T-helper 1 cell treated with Interleukin-12 subunit alpha and Interleukin-12 subunit beta and Interleukin-4 antibody, amounts not matched to agents 30 ng/mL and 1 ng/mL, for 36 hours (primary cell): Measurements from ENCODE around the gene PPP1R1B. TPM values are rescaled to one million over a fixed set of nuclear protein-coding genes. Genes with fewer than 3 reads are reported as not detected.

ENCODE experiments used
- intact Hi-C: fragments of 100-400 bp; cut with micrococcal nuclease; formaldehyde crosslinking; loops from one replicate; pipeline ENCODE4 v1.15.1; 2024
- total RNA-seq: library from RNA; stranded (reverse); gene quantifications from 2 replicates; pipeline ENCODE4 v1.2.3, GENCODE V29; 2022

PPP1R1B gene
- total RNA-seq, 1 donor from 2014 or later: not detected

- intact Hi-C loops: no loop called here
Observed at GRCh38 chr17:39629898-39630297, 3.1 kb downstream of the PPP1R1B start.

- intact Hi-C loops: no loop called here
Observed at GRCh38 chr17:39631403-39631802, 4.7 kb downstream of the PPP1R1B start.

- intact Hi-C loops: no loop called here
Observed at GRCh38 chr17:39632153-39632941, 5.6 kb downstream of the PPP1R1B start.

GRCh38 chr17:39633570-39634183 lies 6.9 kb downstream of the PPP1R1B start:
- intact Hi-C loops: loop anchor here (1.0 kb wide), 1 partner anchor 11 kb away; no protein-coding TSS in a partner anchor

- intact Hi-C loops: loop anchor here (1.0 kb wide), 1 partner anchor 12 kb away; no protein-coding TSS in a partner anchor
Observed at GRCh38 chr17:39634384-39634871, 7.7 kb downstream of the PPP1R1B start.

GRCh38 chr17:39635614-39636176 lies 8.9 kb downstream of the PPP1R1B start:
- intact Hi-C loops: no loop called here

GRCh38 chr17:39636587-39636926 lies 9.8 kb downstream of the PPP1R1B start:
- intact Hi-C loops: no loop called here

- intact Hi-C loops: loop anchor here (1.0 kb wide), 8 partner anchors 51 to 343 kb away; partner anchors contain the start of genes CDK12, IKZF3, LRRC3C and MIEN1
Observed at GRCh38 chr17:39636927-39637736, 10.4 kb downstream of the PPP1R1B start, which contains the start of gene STARD3. Gene STARD3, plus strand, starts transcription at chr17:39637144. Its CDS starts 16,388 bp downstream, at chr17:39653532.

GRCh38 chr17:39638317-39638716 lies 11.6 kb downstream of the PPP1R1B start:
- intact Hi-C loops: no loop called here

- intact Hi-C loops: no loop called here
Observed at GRCh38 chr17:39639043-39639442, 12.3 kb downstream of the PPP1R1B start.

GRCh38 chr17:39639566-39640458 lies 13.1 kb downstream of the PPP1R1B start:
- intact Hi-C loops: no loop called here

GRCh38 chr17:39640591-39641031 lies 13.9 kb downstream of the PPP1R1B start:
- intact Hi-C loops: no loop called here

GRCh38 chr17:39641097-39641496 lies 14.3 kb downstream of the PPP1R1B start:
- intact Hi-C loops: no loop called here

GRCh38 chr17:39641883-39642282 lies 15.1 kb downstream of the PPP1R1B start:
- intact Hi-C loops: no loop called here

- intact Hi-C loops: no loop called here
Observed at GRCh38 chr17:39642291-39643074, 15.7 kb downstream of the PPP1R1B start.

- intact Hi-C loops: no loop called here
Observed at GRCh38 chr17:39643271-39643670, 16.5 kb downstream of the PPP1R1B start.

GRCh38 chr17:39647256-39647655 lies 20.5 kb downstream of the PPP1R1B start:
- intact Hi-C loops: no loop called here

- intact Hi-C loops: no loop called here
Observed at GRCh38 chr17:39648616-39649366, 22.0 kb downstream of the PPP1R1B start.
